Activated naive CD4-positive, alpha-beta T cell treated with anti-CD3 and anti-CD28 coated beads for 36 hours (primary cell): ENCODE data around the gene FLNC. TPM values are rescaled to one million over a fixed set of nuclear protein-coding genes. Genes with fewer than 3 reads are reported as not detected.

Experiments used
- CTCF ChIA-PET: fragments of 350-600 bp; sonication (Branson Sonifier 250); formaldehyde crosslinking; loops from one replicate; lab custom pipeline; 2021; ENCODE audit warnings: antibody characterized with exemption; lab: Charles Lee
- DNase-seq: peaks from one replicate; pipeline ENCODE4 v3.0.0-alpha.2; 2020
- H3K27ac Mint-ChIP-seq: one replicate; pipeline ENCODE4 v1.8.0; 2021; ENCODE audit warnings: mild to moderate bottlenecking, mixed read lengths
- H3K27me3 Mint-ChIP-seq: one replicate; pipeline ENCODE4 v1.8.0; 2021; ENCODE audit warnings: low read depth, mixed read lengths
- H3K36me3 Mint-ChIP-seq: one replicate; pipeline ENCODE4 v1.8.0; 2021; ENCODE audit warnings: low read depth, mixed read lengths
- H3K4me1 Mint-ChIP-seq: one replicate; pipeline ENCODE4 v1.8.0; 2021; ENCODE audit warnings: low read depth, mixed read lengths
- H3K4me3 Mint-ChIP-seq: one replicate; pipeline ENCODE4 v1.8.0; 2021; ENCODE audit warnings: mild to moderate bottlenecking, moderate library complexity, mixed read lengths
- H3K9me3 Mint-ChIP-seq: one replicate; pipeline ENCODE4 v1.8.0; 2021; ENCODE audit warnings: mixed read lengths
- intact Hi-C: fragments of 100-400 bp; cut with micrococcal nuclease; formaldehyde crosslinking; loops from one replicate; pipeline ENCODE4 v1.15.1; 2023
- total RNA-seq, 2 experiments: library from RNA; stranded (reverse); gene quantifications; one replicate each; pipeline ENCODE4 v1.2.3, GENCODE V29; 2021

The FLNC gene
- total RNA-seq, 2 experiments from 2014 or later: 0.02 to 0.05 TPM

GRCh38 chr7:128880791-128881457 lies 50.7 kb downstream of the FLNC start:
- Mint-ChIP-seq H3K36me3 (no peaks in the 10 kb centered on the region), H3K9me3 (no peaks in the 10 kb centered on the region), H3K4me1 (peaks cover 2% of the 10 kb centered on the region), H3K27me3 (peaks cover 2% of the 10 kb centered on the region), H3K4me3 (no peak overlapping the region), H3K27ac (no peak overlapping the region)
- CTCF ChIA-PET: interaction anchor here (0.7 to 1.7 kb wide), 6 partner anchors 17 to 455 kb away, joined by 3 to 4 read pairs (median 4); partner anchors contain the start of gene ATP6V1F
- intact Hi-C loops: loop anchor here (5.0 kb wide), 2 partner anchors 404 to 454 kb away; partner anchors contain the start of gene METTL2B
- DNase-seq: no peak

DNA sequence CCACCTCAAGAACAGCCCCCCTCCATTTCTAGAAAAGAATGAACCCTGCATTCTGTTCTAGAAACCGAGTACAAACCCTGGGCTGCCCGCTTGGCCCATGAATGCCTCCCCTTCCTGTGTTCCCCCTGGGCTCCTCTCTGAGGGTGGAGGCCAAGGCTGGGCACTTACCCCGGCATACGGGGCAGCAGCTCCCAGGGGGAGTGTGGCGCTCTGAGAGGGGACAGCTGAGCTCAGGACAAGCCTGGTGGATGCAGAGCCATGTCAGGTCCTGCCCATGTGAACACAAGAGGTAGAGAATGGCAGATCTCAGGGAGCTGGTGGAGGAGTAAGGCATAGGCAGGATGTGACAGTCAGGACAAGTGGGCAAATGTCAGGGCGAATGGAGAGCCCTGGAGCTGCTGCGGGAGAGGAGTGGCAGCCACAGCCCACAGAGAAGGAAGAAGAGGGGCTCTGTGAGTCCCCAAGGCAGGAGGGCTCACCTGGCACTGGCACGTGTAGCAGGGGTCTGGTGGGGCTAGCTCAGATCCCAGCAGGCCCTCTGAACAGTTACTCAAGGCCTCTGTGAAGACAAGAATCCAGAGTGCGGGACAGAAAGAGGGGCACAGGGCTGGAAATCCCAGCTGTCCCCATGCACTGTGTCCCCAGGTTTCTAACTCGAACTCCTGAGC lies 51.4 kb downstream of the FLNC start:
- Mint-ChIP-seq H3K27ac (no peak overlapping the region), H3K36me3 (no peaks in the 10 kb centered on the region), H3K9me3 (no peaks in the 10 kb centered on the region), H3K4me1 (peaks cover 2% of the 10 kb centered on the region), H3K4me3 (no peak overlapping the region), H3K27me3 (peaks cover 3% of the 10 kb centered on the region)
- DNase-seq: no peak
- CTCF ChIA-PET: interaction anchor here (0.5 to 1.7 kb wide), 5 partner anchors 17 to 456 kb away, joined by 3 to 4 read pairs (median 4); partner anchors contain the start of gene ATP6V1F
- intact Hi-C loops: loop anchor here (5.0 kb wide), 2 partner anchors 404 to 454 kb away; partner anchors contain the start of gene METTL2B

GRCh38 chr7:128882134-128882533 lies 51.9 kb downstream of the FLNC start:
- Mint-ChIP-seq H3K4me3 (no peak overlapping the region), H3K27ac (no peak overlapping the region), H3K9me3 (no peaks in the 10 kb centered on the region), H3K36me3 (no peaks in the 10 kb centered on the region), H3K27me3 (peaks cover 3% of the 10 kb centered on the region), H3K4me1 (peaks cover 2% of the 10 kb centered on the region)
- intact Hi-C loops: loop anchor here (5.0 kb wide), 2 partner anchors 405 to 455 kb away; partner anchors contain the start of gene METTL2B
- DNase-seq: no peak
- CTCF ChIA-PET: interaction anchor here (1.0 to 2.3 kb wide), 9 partner anchors 10 to 456 kb away, joined by 3 to 19 read pairs (median 6); partner anchors contain the start of gene ATP6V1F

DNA sequence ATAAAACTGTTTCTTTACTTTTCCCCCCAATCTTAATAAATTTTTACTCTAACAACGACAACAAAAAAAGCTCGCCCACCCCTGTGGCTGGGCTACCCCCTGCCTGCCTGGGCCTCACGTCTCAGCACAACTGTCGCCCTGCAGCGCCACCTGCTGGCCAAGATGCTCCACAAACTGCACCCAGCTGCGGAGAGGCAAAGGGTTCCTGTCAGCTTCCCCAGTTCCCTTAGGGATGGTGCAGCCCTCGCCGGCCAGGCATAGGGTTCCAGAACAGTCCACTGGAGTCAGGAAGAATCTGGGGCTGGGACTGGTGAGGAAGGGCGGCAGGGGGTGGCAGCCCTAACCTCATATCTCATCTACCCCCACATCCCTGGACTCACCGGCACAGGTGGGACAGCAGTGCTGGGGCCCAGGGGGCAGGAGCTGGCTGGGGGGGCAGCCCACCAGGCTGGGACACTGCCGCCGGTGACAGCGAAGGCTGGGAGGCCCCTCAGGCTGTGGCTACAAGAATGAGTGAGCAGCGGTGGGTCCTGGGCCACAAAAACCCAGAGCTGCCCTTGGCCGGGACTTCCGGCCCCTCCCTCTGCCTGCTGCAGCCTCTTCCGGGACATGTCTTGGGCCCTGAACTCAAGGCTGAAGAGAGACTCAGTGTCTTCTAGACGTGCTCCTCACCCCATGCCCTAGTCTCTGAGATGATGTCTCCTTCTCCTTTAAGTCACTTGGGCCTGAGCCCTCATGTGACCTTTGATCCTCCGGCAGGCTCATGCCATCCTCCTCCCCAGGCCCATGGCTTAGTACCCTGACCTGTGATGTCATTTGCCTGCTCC lies 53.6 kb downstream of the FLNC start:
- peak; percentile 90 for DNase-seq
- CTCF ChIA-PET: interaction anchor here (0.6 to 2.3 kb wide), 30 partner anchors 10 to 456 kb away, joined by 3 to 25 read pairs (median 4); partner anchors contain the start of gene ATP6V1F
- intact Hi-C loops: loop anchor here (1.0 to 5.0 kb wide), 6 partner anchors 21 to 457 kb away; partner anchors contain the start of gene METTL2B
- Mint-ChIP-seq H3K36me3 (no peaks in the 10 kb centered on the region), H3K9me3 (no peaks in the 10 kb centered on the region), H3K4me1 (no peaks in the 10 kb centered on the region), H3K27ac (no peak overlapping the region), H3K4me3 (no peak overlapping the region), H3K27me3 (peaks cover 3% of the 10 kb centered on the region)

DNA sequence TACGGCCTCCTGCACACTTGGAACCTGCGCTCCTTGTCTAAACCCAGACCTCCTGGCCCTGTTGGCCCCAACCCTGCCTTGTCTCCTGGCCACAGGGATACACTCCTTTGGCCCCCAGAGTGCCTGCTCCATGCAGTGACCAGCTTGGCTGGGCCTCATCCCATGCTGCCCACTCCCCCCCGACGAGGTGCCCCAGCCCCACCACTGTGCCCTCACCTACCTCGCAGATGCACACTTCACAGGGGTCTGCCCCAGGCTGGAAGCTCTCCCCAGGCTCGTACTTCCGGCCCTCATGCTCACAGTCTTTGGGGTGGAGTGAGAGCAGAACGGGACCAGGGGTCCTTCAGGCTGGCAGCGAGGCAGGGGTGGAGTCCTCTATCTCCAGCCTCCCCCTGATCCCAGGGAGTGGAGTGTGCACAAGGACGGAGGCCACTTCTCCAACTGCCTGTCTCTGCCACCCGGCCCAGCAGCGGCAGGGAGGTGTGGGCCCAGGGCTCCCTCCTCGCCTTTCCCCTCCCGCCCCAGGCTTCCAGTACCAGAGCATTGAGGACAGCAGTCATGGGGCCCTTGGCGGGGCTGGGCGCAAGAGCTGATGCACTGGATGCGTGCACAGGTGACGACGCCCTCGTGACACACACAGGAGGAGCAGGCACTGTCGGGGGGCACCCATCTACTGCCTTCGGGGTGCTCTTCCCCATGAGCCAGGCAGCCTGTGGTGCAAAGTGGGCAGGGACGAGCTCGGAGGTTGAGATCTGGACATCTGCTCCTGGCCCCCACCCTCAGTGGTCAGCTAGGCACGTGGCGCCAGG lies 54.6 kb downstream of the FLNC start:
- H3K9me3 Mint-ChIP-seq: no peaks in the 10 kb centered on the region
- no peak overlapping the region for H3K4me3 Mint-ChIP-seq
- no peak overlapping the region for H3K27ac Mint-ChIP-seq
- intact Hi-C loops: loop anchor here (5.0 kb wide), 2 partner anchors 407 to 457 kb away; partner anchors contain the start of gene METTL2B
- CTCF ChIA-PET: interaction anchor here (1.0 to 2.3 kb wide), 12 partner anchors 22 to 440 kb away, joined by 3 to 19 read pairs (median 5); partner anchors contain the start of gene ATP6V1F
- no peaks in the 10 kb centered on the region for H3K36me3 Mint-ChIP-seq
- no peak for DNase-seq
- peaks cover 5% of the 10 kb centered on the region for H3K27me3 Mint-ChIP-seq
- no peaks in the 10 kb centered on the region for H3K4me1 Mint-ChIP-seq

GRCh38 chr7:128885370-128886187 lies 55.4 kb downstream of the FLNC start:
- CTCF ChIA-PET: interaction anchor here (0.6 to 1.7 kb wide), 5 partner anchors 23 to 330 kb away, joined by 3 to 5 read pairs (median 3); partner anchors contain the start of gene ATP6V1F

GRCh38 chr7:128886391-128887168 lies 56.4 kb downstream of the FLNC start:
- H3K27ac Mint-ChIP-seq: no peak overlapping the region
- intact Hi-C loops: no loop called here
- CTCF ChIA-PET: interaction anchor here (0.6 to 1.7 kb wide), 3 partner anchors 27 to 329 kb away, joined by 3 to 5 read pairs (median 3); no protein-coding TSS in a partner anchor
- H3K27me3 Mint-ChIP-seq: peaks cover 10% of the 10 kb centered on the region
- H3K4me1 Mint-ChIP-seq: no peaks in the 10 kb centered on the region
- no peaks in the 10 kb centered on the region for H3K36me3 Mint-ChIP-seq
- H3K9me3 Mint-ChIP-seq: no peaks in the 10 kb centered on the region
- no peak for DNase-seq
- H3K4me3 Mint-ChIP-seq: no peak overlapping the region

More at GRCh38 chr7:128885370-128886187, 55.4 kb downstream of the FLNC start:
- intact Hi-C loops: no loop called here
- DNase-seq: no peak
- Mint-ChIP-seq H3K27me3 (peaks cover 10% of the 10 kb centered on the region), H3K36me3 (no peaks in the 10 kb centered on the region), H3K4me1 (no peaks in the 10 kb centered on the region), H3K27ac (no peak overlapping the region), H3K4me3 (no peak overlapping the region), H3K9me3 (no peaks in the 10 kb centered on the region)

DNA sequence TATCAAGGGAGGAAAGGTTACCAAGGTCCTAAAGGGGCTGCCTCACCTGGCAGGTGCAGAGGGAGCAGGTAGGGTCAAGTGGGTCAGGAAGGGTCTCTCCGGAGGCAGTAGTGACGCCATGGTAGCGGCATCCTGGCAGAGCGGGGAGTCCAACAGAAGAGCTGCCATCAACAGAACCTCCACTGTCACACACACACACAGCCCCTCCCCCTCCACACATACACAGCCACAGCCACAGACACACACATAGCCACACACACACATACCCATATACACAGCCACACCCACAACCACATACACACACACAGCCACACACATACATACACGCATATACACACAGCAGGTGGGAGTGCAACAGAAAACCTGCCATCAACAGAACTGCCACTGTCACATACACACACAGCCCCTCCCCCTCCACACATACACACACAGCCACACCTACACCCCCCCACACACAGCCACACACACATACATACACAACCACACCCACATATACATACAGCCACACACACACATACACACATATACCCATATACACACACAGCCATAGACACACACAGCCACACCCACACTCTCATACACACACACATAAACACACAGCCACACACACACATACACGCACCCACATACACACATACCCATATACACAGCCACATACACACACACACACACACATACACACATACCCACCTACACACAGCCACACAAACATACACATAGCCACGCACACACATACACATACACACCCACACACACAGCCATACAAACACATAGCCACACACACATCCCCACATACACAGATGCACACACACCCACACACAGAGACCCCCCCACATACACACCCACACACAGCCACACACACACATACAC lies 57.2 kb downstream of the FLNC start:
- no peak for DNase-seq
- Mint-ChIP-seq H3K9me3 (no peaks in the 10 kb centered on the region), H3K4me3 (no peak overlapping the region), H3K36me3 (no peaks in the 10 kb centered on the region), H3K27me3 (peaks cover 14% of the 10 kb centered on the region), H3K27ac (no peak overlapping the region), H3K4me1 (no peaks in the 10 kb centered on the region)
- CTCF ChIA-PET: interaction anchor here (1.1 kb wide), 1 partner anchor 94 kb away, joined by 3 read pairs; no protein-coding TSS in a partner anchor
- intact Hi-C loops: no loop called here

DNA sequence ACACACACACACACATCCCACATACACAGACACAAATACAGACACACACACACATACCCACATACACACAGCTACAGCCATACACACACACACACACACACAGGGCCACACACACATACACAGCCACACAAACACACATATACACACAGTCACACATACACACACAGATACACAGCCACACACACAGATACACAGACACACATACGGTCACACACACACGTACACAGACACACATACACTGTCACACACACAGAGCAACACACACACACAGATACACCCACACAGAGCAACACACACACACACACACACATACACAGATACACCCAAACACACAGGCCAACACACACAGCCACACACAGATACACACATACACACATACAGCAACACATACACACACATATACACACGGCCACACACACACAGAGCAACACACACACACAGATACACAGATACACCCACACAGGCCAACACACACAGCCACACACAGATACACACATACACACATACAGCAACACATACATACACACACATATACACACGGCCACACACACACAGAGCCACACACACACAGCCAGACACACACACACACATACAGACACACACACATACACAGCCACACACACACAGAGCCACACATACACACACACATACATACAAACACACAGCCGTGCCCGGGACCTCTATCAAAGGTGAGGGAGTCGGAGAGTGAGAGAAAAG lies 58.0 kb downstream of the FLNC start:
- H3K4me3 Mint-ChIP-seq: no peak overlapping the region
- CTCF ChIA-PET: no interaction called here
- no peak for DNase-seq

More for the DNA sequence above, 58.0 kb downstream of the FLNC start:
- H3K27me3 Mint-ChIP-seq: peaks cover 14% of the 10 kb centered on the region
- intact Hi-C loops: no loop called here
- no peaks in the 10 kb centered on the region for H3K36me3 Mint-ChIP-seq
- no peaks in the 10 kb centered on the region for H3K4me1 Mint-ChIP-seq
- H3K9me3 Mint-ChIP-seq: no peaks in the 10 kb centered on the region
- H3K27ac Mint-ChIP-seq: no peak overlapping the region
